ENCODE results near the gene SUFU. TPM values are rescaled to one million over a fixed set of nuclear protein-coding genes. Genes with fewer than 3 reads are reported as not detected.

Gene SUFU
- total RNA-seq, 1 donor from 2014 or later: 0.79 TPM

GRCh38 chr10:102648889-102649796, 145.4 kb downstream of the SUFU start:
- TF ChIP-seq CTCF (IDR thresholded peaks at IDR 0.05; ENCODE audit: insufficient read depth, low read length, severe bottlenecking): no peak
- no peak for DNase-seq (ENCODE audit: low read depth)
- Histone ChIP-seq H3K27me3 (ENCODE audit: control insufficient read depth, insufficient read depth, low read length) (no peaks in the 10 kb centered on the region), H3K4me3 (ENCODE audit: low read depth, low read length) (no peak overlapping the region), H3K36me3 (ENCODE audit: control insufficient read depth, insufficient read depth, low read length) (peaks cover 10% of the 10 kb centered on the region)
- no peak for FAIRE-seq

GRCh38 chr10:102649797-102650654, 146.3 kb downstream of the SUFU start:
- FAIRE-seq (no peak), DNase-seq (ENCODE audit: low read depth) (no peak)
- Histone ChIP-seq H3K36me3 (ENCODE audit: control insufficient read depth, insufficient read depth, low read length) (peaks cover 12% of the 10 kb centered on the region), H3K4me3 (ENCODE audit: low read depth, low read length) (no peak overlapping the region), H3K27me3 (ENCODE audit: control insufficient read depth, insufficient read depth, low read length) (no peaks in the 10 kb centered on the region)
- TF ChIP-seq CTCF (IDR thresholded peaks at IDR 0.05; ENCODE audit: insufficient read depth, low read length, severe bottlenecking): no peak

- no peak for DNase-seq (ENCODE audit: low read depth)
- no peak for TF ChIP-seq CTCF (IDR thresholded peaks at IDR 0.05; ENCODE audit: insufficient read depth, low read length, severe bottlenecking)
- no peaks in the 10 kb centered on the region for H3K27me3 ChIP-seq (ENCODE audit: control insufficient read depth, insufficient read depth, low read length)
- peaks cover 15% of the 10 kb centered on the region for H3K36me3 ChIP-seq (ENCODE audit: control insufficient read depth, insufficient read depth, low read length)
- H3K4me3 ChIP-seq (ENCODE audit: low read depth, low read length): no peak overlapping the region
- FAIRE-seq: no peak
These were observed 147.1 kb downstream of the SUFU start for GRCh38 chr10:102650655-102651454.

- no peak for TF ChIP-seq CTCF (IDR thresholded peaks at IDR 0.05; ENCODE audit: insufficient read depth, low read length, severe bottlenecking)
- H3K27me3 ChIP-seq (ENCODE audit: control insufficient read depth, insufficient read depth, low read length): no peaks in the 10 kb centered on the region
- DNase-seq (ENCODE audit: low read depth) (no peak), FAIRE-seq (no peak)
- H3K4me3 ChIP-seq (ENCODE audit: low read depth, low read length): no peak overlapping the region
- peaks cover 18% of the 10 kb centered on the region for H3K36me3 ChIP-seq (ENCODE audit: control insufficient read depth, insufficient read depth, low read length)
These were observed 147.8 kb downstream of the SUFU start for GRCh38 chr10:102651455-102652169.

All from bronchial epithelial cell (primary cell).